WTC11 (cell line): ENCODE results near the gene PPOX. TPM values are rescaled to one million over a fixed set of nuclear protein-coding genes. Genes with fewer than 3 reads are reported as not detected.

ENCODE experiments used
- CREB1 ChIP-seq: sonication (generic); formaldehyde crosslinking; IDR thresholded peaks from 2 replicates; pipeline ENCODE4 v1.8.0; 2023; ENCODE audit warnings: mild to moderate bottlenecking, missing genetic modification reagents
- ETV6 ChIP-seq: sonication (generic); formaldehyde crosslinking; IDR thresholded peaks from 2 replicates; pipeline ENCODE4 v1.8.1; 2022; ENCODE audit warnings: mild to moderate bottlenecking, missing genetic modification reagents
- FOXP1 ChIP-seq: sonication (generic); formaldehyde crosslinking; IDR thresholded peaks from 2 replicates; pipeline ENCODE4 v1.8.0; 2022; ENCODE audit warnings: missing genetic modification reagents, mild to moderate bottlenecking, moderate library complexity, borderline replicate concordance
- GABPB1 ChIP-seq: sonication (generic); formaldehyde crosslinking; IDR thresholded peaks from 2 replicates; pipeline ENCODE4 v1.8.1; 2023; ENCODE audit warnings: mild to moderate bottlenecking, missing genetic modification reagents
- GTF2I ChIP-seq: fragments of 250-450 bp; sonication (Bioruptor Pico); conservative IDR thresholded peaks from 2 replicates; pipeline ENCODE4 v1.4.0; 2021; ENCODE audit warnings: mild to moderate bottlenecking
- HMGA2 ChIP-seq: fragments of 250-450 bp; sonication (Bioruptor Pico); IDR thresholded peaks from 2 replicates; pipeline ENCODE4 v1.4.0; 2021; ENCODE audit warnings: mild to moderate bottlenecking, moderate library complexity
- KAT7 ChIP-seq: sonication (generic); formaldehyde crosslinking; IDR thresholded peaks from 2 replicates; pipeline ENCODE4 v1.8.1; 2023; ENCODE audit warnings: missing genetic modification reagents, mild to moderate bottlenecking, borderline replicate concordance
- NR2C2 ChIP-seq: sonication (generic); formaldehyde crosslinking; IDR thresholded peaks from 2 replicates; pipeline ENCODE4 v1.8.0; 2022; ENCODE audit warnings: mild to moderate bottlenecking, missing genetic modification reagents
- PRRX2 ChIP-seq: fragments of 250-450 bp; sonication (Bioruptor Pico); IDR thresholded peaks from 2 replicates; pipeline ENCODE4 v1.8.0; 2021; ENCODE audit warnings: mild to moderate bottlenecking
- TP53 ChIP-seq: sonication (generic); formaldehyde crosslinking; IDR thresholded peaks from 2 replicates; pipeline ENCODE4 v1.8.1; 2023; ENCODE audit warnings: mild to moderate bottlenecking, missing genetic modification reagents
- total RNA-seq: library from RNA; stranded (reverse); gene quantifications from 3 replicates; pipeline ENCODE4 v1.2.3, GENCODE V29; 2021
- TF ChIP-seq, protein P1 (sequence below): sonication (generic); formaldehyde crosslinking; IDR thresholded peaks from 2 replicates; pipeline ENCODE4 v1.8.0; 2023; ENCODE audit warnings: missing genetic modification reagents, mild to moderate bottlenecking, borderline replicate concordance
- TF ChIP-seq, protein P2 (sequence below): sonication (generic); formaldehyde crosslinking; IDR thresholded peaks from 2 replicates; pipeline ENCODE4 v1.8.0; 2022; ENCODE audit warnings: mild to moderate bottlenecking, missing genetic modification reagents
- TF ChIP-seq, protein P3 (sequence below): sonication (generic); formaldehyde crosslinking; conservative IDR thresholded peaks from 2 replicates; pipeline ENCODE4 v1.8.1; 2022; ENCODE audit warnings: mild to moderate bottlenecking, missing genetic modification reagents
- TF ChIP-seq, protein P4 (sequence below): sonication (generic); formaldehyde crosslinking; IDR thresholded peaks from 2 replicates; pipeline ENCODE4 v1.8.0; 2023; ENCODE audit warnings: mild to moderate bottlenecking, missing genetic modification reagents
- TF ChIP-seq, protein P5 (sequence below): sonication (generic); formaldehyde crosslinking; IDR thresholded peaks from 2 replicates; pipeline ENCODE4 v1.8.1; 2023; ENCODE audit warnings: mild to moderate bottlenecking, missing genetic modification reagents, borderline replicate concordance
- TF ChIP-seq, protein P6 (sequence below): fragments of 200-600 bp; IDR thresholded peaks from 2 replicates; pipeline ENCODE4 v1.8.0; 2022; ENCODE audit warnings: antibody characterized with exemption
- TF ChIP-seq, protein P7 (sequence below): fragments of 250-450 bp; sonication (Bioruptor Pico); conservative IDR thresholded peaks from 2 replicates; pipeline ENCODE4 v1.9.0; 2021; ENCODE audit warnings: mild to moderate bottlenecking

Gene PPOX
- total RNA-seq, 1 experiment from 2014 or later: 44.8 TPM

DNA sequence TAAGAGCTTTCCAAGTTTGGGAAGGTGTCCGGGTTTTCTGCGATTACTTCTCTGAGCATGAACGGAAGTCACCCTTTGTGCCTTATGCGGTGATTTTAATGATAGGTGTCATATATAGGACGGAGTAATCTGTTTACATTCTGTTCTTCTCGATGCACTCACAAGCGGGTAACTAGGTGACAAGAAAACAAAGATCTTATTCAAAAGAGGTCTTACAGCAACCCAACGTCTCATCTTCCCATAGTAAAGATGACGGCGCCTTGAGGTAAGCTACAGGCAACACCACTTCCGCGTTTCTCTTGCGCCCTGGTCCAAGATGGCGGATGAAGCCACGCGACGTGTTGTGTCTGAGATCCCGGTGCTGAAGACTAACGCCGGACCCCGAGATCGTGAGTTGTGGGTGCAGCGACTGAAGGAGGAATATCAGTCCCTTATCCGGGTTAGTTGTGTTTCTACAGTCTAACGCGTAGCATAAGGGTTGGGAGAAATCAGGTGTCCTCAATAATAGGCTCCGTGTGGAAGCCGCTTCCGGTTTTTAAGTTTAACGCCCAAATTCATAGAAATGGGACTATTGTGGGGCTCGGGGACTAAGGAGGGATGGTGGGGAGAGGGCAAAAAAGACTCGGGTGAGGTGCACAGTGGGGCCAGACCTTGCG, 12.4 kb upstream of the PPOX start, which contains the start of gene UFC1 (continued):
- TF ChIP-seq, protein P1, sequence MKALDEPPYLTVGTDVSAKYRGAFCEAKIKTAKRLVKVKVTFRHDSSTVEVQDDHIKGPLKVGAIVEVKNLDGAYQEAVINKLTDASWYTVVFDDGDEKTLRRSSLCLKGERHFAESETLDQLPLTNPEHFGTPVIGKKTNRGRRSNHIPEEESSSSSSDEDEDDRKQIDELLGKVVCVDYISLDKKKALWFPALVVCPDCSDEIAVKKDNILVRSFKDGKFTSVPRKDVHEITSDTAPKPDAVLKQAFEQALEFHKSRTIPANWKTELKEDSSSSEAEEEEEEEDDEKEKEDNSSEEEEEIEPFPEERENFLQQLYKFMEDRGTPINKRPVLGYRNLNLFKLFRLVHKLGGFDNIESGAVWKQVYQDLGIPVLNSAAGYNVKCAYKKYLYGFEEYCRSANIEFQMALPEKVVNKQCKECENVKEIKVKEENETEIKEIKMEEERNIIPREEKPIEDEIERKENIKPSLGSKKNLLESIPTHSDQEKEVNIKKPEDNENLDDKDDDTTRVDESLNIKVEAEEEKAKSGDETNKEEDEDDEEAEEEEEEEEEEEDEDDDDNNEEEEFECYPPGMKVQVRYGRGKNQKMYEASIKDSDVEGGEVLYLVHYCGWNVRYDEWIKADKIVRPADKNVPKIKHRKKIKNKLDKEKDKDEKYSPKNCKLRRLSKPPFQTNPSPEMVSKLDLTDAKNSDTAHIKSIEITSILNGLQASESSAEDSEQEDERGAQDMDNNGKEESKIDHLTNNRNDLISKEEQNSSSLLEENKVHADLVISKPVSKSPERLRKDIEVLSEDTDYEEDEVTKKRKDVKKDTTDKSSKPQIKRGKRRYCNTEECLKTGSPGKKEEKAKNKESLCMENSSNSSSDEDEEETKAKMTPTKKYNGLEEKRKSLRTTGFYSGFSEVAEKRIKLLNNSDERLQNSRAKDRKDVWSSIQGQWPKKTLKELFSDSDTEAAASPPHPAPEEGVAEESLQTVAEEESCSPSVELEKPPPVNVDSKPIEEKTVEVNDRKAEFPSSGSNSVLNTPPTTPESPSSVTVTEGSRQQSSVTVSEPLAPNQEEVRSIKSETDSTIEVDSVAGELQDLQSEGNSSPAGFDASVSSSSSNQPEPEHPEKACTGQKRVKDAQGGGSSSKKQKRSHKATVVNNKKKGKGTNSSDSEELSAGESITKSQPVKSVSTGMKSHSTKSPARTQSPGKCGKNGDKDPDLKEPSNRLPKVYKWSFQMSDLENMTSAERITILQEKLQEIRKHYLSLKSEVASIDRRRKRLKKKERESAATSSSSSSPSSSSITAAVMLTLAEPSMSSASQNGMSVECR (CRISPR knock-in tag): no peak; the same call in 1 of the 2 replicates
- TF ChIP-seq TP53 (CRISPR knock-in tag) (no peak), GABPB1 (CRISPR knock-in tag) (peak; percentile 80), HMGA2 (CRISPR knock-in tag) (no peak), KAT7 (no peak), FOXP1 (CRISPR knock-in tag) (no peak), ETV6 (peak; percentile 86), PRRX2 (CRISPR knock-in tag) (no peak), CREB1 (CRISPR knock-in tag) (no peak), GTF2I (no peak), NR2C2 (CRISPR knock-in tag) (no peak; the same call in 1 of the 2 replicates)
- TF ChIP-seq, protein P2, sequence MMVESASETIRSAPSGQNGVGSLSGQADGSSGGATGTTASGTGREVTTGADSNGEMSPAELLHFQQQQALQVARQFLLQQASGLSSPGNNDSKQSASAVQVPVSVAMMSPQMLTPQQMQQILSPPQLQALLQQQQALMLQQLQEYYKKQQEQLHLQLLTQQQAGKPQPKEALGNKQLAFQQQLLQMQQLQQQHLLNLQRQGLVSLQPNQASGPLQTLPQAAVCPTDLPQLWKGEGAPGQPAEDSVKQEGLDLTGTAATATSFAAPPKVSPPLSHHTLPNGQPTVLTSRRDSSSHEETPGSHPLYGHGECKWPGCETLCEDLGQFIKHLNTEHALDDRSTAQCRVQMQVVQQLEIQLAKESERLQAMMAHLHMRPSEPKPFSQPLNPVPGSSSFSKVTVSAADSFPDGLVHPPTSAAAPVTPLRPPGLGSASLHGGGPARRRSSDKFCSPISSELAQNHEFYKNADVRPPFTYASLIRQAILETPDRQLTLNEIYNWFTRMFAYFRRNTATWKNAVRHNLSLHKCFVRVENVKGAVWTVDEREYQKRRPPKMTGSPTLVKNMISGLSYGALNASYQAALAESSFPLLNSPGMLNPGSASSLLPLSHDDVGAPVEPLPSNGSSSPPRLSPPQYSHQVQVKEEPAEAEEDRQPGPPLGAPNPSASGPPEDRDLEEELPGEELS: peak; percentile 59; the same call in 1 of the 2 replicates
- TF ChIP-seq, protein P3, sequence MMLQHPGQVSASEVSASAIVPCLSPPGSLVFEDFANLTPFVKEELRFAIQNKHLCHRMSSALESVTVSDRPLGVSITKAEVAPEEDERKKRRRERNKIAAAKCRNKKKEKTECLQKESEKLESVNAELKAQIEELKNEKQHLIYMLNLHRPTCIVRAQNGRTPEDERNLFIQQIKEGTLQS (CRISPR knock-in tag): no peak
- TF ChIP-seq, protein P4, sequence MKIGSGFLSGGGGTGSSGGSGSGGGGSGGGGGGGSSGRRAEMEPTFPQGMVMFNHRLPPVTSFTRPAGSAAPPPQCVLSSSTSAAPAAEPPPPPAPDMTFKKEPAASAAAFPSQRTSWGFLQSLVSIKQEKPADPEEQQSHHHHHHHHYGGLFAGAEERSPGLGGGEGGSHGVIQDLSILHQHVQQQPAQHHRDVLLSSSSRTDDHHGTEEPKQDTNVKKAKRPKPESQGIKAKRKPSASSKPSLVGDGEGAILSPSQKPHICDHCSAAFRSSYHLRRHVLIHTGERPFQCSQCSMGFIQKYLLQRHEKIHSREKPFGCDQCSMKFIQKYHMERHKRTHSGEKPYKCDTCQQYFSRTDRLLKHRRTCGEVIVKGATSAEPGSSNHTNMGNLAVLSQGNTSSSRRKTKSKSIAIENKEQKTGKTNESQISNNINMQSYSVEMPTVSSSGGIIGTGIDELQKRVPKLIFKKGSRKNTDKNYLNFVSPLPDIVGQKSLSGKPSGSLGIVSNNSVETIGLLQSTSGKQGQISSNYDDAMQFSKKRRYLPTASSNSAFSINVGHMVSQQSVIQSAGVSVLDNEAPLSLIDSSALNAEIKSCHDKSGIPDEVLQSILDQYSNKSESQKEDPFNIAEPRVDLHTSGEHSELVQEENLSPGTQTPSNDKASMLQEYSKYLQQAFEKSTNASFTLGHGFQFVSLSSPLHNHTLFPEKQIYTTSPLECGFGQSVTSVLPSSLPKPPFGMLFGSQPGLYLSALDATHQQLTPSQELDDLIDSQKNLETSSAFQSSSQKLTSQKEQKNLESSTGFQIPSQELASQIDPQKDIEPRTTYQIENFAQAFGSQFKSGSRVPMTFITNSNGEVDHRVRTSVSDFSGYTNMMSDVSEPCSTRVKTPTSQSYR: 0 out of 2 replicates have a peak, but pooled peaks have one; percentile 31
- TF ChIP-seq, protein P5, sequence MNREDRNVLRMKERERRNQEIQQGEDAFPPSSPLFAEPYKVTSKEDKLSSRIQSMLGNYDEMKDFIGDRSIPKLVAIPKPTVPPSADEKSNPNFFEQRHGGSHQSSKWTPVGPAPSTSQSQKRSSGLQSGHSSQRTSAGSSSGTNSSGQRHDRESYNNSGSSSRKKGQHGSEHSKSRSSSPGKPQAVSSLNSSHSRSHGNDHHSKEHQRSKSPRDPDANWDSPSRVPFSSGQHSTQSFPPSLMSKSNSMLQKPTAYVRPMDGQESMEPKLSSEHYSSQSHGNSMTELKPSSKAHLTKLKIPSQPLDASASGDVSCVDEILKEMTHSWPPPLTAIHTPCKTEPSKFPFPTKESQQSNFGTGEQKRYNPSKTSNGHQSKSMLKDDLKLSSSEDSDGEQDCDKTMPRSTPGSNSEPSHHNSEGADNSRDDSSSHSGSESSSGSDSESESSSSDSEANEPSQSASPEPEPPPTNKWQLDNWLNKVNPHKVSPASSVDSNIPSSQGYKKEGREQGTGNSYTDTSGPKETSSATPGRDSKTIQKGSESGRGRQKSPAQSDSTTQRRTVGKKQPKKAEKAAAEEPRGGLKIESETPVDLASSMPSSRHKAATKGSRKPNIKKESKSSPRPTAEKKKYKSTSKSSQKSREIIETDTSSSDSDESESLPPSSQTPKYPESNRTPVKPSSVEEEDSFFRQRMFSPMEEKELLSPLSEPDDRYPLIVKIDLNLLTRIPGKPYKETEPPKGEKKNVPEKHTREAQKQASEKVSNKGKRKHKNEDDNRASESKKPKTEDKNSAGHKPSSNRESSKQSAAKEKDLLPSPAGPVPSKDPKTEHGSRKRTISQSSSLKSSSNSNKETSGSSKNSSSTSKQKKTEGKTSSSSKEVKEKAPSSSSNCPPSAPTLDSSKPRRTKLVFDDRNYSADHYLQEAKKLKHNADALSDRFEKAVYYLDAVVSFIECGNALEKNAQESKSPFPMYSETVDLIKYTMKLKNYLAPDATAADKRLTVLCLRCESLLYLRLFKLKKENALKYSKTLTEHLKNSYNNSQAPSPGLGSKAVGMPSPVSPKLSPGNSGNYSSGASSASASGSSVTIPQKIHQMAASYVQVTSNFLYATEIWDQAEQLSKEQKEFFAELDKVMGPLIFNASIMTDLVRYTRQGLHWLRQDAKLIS (CRISPR knock-in tag): no peak
- TF ChIP-seq, protein P6, sequence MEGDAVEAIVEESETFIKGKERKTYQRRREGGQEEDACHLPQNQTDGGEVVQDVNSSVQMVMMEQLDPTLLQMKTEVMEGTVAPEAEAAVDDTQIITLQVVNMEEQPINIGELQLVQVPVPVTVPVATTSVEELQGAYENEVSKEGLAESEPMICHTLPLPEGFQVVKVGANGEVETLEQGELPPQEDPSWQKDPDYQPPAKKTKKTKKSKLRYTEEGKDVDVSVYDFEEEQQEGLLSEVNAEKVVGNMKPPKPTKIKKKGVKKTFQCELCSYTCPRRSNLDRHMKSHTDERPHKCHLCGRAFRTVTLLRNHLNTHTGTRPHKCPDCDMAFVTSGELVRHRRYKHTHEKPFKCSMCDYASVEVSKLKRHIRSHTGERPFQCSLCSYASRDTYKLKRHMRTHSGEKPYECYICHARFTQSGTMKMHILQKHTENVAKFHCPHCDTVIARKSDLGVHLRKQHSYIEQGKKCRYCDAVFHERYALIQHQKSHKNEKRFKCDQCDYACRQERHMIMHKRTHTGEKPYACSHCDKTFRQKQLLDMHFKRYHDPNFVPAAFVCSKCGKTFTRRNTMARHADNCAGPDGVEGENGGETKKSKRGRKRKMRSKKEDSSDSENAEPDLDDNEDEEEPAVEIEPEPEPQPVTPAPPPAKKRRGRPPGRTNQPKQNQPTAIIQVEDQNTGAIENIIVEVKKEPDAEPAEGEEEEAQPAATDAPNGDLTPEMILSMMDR: no peak
- TF ChIP-seq, protein P7, sequence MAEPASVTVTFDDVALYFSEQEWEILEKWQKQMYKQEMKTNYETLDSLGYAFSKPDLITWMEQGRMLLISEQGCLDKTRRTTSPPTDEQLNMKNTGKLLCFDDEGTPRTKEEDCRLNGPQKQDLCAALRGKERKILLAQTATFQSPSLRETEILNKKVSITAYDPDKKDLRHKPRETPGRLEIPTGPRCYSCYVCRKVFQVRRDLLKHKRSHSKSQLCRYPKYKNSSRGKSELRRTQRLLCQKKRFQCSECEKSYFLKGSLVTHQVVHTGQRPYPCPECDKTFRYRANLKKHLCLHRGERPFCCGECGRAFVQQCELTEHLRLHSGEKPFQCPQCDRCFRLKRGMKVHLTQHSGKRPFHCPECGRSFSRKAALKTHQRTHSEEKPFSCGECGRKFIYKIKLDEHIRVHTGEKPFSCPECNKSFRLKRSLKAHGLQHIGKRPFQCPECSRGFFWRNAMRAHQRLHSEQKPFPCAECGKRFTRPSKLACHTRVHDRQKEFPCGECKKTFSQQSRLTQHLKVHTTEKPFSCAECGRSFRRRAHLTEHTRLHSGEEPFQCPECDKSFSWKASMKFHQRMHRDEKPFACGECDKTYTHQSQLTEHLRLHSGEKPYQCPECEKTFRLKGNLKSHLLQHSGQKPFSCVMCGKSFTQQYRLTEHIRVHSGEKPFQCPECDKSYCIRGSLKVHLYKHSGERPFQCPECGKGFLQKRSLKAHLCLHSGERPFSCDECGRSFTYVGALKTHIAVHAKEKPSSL (CRISPR knock-in tag): no peak; the same call in 1 of the 2 replicates
